MV-4-11 (cell line): Measurements from ENCODE around the gene PARM1.

ENCODE experiments used
- DNase-seq: peaks from one replicate; lab custom pipeline; 2025; lab: John Stamatoyannopoulos, UW

Gene PARM1

GRCh38 chr4:75080888-75081287 lies 148.0 kb downstream of the PARM1 start:
- no peak for DNase-seq

- no peak for DNase-seq
Measured at GRCh38 chr4:75081561-75081960, 148.6 kb downstream of the PARM1 start.

- no peak for DNase-seq
Measured at GRCh38 chr4:75087416-75087815, 154.5 kb downstream of the PARM1 start.

GRCh38 chr4:75087865-75088264 lies 154.9 kb downstream of the PARM1 start:
- no peak for DNase-seq

- no peak for DNase-seq
Measured at GRCh38 chr4:75089206-75089605, 156.3 kb downstream of the PARM1 start.

- DNase-seq = no peak
Measured at GRCh38 chr4:75099321-75099720, 166.4 kb downstream of the PARM1 start.
